ENCODE measurements around the gene SLAMF9. TPM values are rescaled to one million over a fixed set of nuclear protein-coding genes. Genes with fewer than 3 reads are reported as not detected.

SLAMF9 gene
- total RNA-seq, 8 experiments from 2014 or later = 0.43 TPM; not detected in 7

DNA sequence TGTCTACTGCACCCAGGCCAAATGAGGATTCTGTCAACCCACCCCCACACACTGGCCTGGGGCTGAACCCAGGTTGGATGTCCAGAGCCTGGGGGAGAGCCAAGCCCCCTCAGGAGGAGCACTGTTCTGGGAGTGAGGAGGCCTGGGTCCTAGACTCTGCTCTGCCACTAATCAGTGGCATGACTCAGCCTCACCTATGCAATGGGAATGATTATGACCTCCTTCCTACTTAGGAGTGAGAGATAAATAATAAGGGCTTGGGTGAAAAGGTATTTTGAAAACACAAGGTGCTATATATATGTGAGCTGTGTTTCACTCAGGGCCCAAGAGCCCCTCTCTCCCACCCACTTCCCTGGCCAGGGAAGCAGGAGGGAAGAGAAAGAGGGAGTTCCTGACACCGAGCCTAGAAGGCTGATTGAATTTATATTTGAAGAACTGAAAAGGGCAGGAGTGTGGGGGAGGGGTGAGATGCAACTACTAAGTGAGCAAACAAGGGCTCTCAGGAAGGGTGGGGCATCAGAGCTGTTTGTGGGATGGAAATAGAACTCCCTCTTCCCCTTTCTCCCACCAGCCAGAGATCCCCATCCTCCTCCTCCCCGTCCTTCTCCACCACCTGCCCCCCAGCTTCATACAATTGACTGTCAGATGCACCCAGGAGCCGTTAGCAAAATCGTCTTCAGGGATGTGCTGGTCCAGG, 16.8 kb downstream of the SLAMF9 start:
- Histone ChIP-seq H3K4me1 (replicated peaks in 1 of 2) (peaks cover 36 to 38% of the 10 kb centered on the region in 2 donors), H3K4me3 (no peak overlapping the region), H3K27ac (peak overlapping the region in 1 of 2 donors; percentile 67)
- WGBS, 10 experiments = 0 to 40% (median 20%) methylated on average over 1 to 3 of the region's 4 CpGs; no CpG with 5 or more reads in 3 of the 10 experiments
- in situ Hi-C loops (cut with MboI; ENCODE audit: low pct_unique_long_range_greater_than_20kb in 2 of 9, low sequenced_read_pairs in 9 of 9, unreplicated experiment in 9 of 9) = loop anchor here in 4 of 9 experiments (5.0 to 25.0 kb wide), 6 partner anchors 68 to 300 kb away; partner anchors contain the start of genes IGSF8 (in 2 of the 4), KCNJ9 (in 2 of the 4), DUSP23 (in 1 of the 4) and KCNJ10 (in 1 of the 4)
- no peak for ATAC-seq (replicated peaks in 6 of 8)

DNA sequence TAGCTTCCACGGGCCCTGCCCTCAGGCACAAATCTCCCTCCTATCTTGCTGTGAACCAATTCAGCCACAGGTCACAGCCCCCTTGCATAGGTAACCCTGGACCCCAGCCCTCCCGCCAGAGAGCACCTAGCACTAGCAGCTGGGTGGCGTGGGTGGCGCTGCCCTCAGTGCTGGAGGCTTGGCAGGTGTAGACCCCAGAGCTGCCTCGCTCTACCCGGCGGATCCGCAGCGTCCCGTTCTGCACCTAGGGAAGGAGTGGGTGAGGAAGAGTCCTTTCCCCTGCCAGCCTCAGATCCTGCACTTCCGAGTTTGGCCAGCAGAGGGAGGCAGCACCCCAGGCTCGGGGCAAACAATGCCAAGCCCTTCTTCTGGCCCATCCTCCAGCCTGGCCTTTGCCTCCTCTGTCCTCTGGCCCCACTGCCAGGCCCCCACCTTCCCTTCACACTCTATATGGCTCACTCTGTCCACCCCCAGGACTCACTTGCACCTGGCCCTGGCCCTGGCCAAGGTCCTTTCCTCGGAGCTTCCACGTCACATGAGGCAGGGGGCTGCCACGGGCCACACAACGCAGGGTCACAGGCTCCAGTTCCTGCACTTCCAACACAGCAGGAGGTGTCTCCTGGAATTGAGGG, 17.6 kb downstream of the SLAMF9 start:
- in situ Hi-C loops (cut with MboI; ENCODE audit: low pct_unique_long_range_greater_than_20kb in 2 of 9, low sequenced_read_pairs in 9 of 9, unreplicated experiment in 9 of 9) = loop anchor here in 4 of 9 experiments (5.0 to 25.0 kb wide), 6 partner anchors 68 to 301 kb away; partner anchors contain the start of genes IGSF8 (in 2 of the 4), KCNJ9 (in 2 of the 4), DUSP23 (in 1 of the 4) and KCNJ10 (in 1 of the 4)
- Histone ChIP-seq H3K4me1 (replicated peaks in 1 of 2) (peaks cover 28 to 30% of the 10 kb centered on the region in 2 donors), H3K4me3 (no peak overlapping the region), H3K27ac (peak overlapping the region in 1 of 2 donors; percentile 67)
- peak; percentile 13 to 86 (median 34) for ATAC-seq (replicated peaks in 6 of 8)
- WGBS, 10 experiments = 28 to 69% (median 55%) methylated on average over 2 to 7 of the region's 16 CpGs; no CpG with 5 or more reads in 3 of the 10 experiments

DNA sequence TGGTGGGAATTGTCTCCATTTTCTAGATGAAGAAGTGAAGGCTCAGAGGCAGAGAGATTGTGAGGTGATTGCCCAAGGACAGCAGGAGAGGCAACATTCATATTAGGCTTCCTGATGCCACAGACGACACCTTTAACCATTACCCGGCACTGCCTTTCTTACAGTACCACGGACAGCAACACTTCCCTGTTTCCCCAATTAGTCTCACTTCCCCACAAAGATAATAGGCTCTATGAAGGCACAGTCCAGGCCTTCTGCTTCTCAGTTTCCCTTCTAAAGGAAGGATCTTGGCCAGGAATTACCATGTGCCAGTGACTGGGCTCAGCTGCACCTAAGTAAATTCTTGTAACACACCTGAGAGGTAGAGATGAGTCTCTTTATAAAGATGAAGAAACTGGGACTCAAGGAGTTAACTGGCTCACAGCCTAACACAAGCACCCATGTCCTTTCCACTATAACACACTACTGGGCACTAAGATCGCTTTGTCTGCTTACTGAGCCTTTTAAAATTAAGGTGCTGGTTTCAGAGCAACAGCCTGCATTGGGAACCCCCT, 18.2 kb downstream of the SLAMF9 start:
- Histone ChIP-seq H3K27ac (no peak overlapping the region), H3K4me1 (replicated peaks in 1 of 2) (peaks cover 22 to 24% of the 10 kb centered on the region in 2 donors), H3K4me3 (no peak overlapping the region)
- ATAC-seq (replicated peaks in 6 of 8) = no peak
- 50 to 90% (median 73%) methylated on average over 1 to 4 of the region's 4 CpGs; no CpG with 5 or more reads in 4 of the 10 experiments for WGBS, 10 experiments
- in situ Hi-C loops (cut with MboI; ENCODE audit: low pct_unique_long_range_greater_than_20kb in 2 of 9, low sequenced_read_pairs in 9 of 9, unreplicated experiment in 9 of 9) = loop anchor here in 4 of 9 experiments (5.0 to 25.0 kb wide), 6 partner anchors 69 to 302 kb away; partner anchors contain the start of genes IGSF8 (in 2 of the 4), KCNJ9 (in 2 of the 4), DUSP23 (in 1 of the 4) and KCNJ10 (in 1 of the 4)

DNA sequence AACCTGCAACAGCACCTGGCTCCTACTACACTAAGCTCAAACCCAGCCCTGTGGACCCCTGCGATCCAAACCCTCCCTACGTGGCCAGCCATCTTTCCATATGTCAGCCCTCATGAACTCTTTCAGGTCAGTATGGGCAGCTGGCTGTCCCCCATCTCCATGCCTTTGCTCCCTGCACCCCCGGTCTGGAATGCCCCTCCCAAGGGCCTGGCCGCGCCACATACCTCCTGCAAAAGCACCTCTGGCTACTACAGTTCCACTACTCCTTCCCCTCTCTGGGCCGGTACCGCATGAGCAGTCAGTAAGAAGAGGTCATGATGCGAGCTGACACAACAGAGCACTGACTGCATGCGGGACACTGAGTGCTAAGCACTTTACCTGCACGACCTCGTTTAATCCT, 18.7 kb downstream of the SLAMF9 start:
- Histone ChIP-seq H3K27ac (no peak overlapping the region), H3K4me1 (replicated peaks in 1 of 2) (peaks cover 17 to 19% of the 10 kb centered on the region in 2 donors), H3K4me3 (no peak overlapping the region)
- 70 to 100% (median 97%) methylated on average over 1 to 10 of the region's 11 CpGs; no CpG with 5 or more reads in 5 of the 10 experiments for WGBS, 10 experiments
- no peak for ATAC-seq (replicated peaks in 6 of 8)
- in situ Hi-C loops (cut with MboI; ENCODE audit: low pct_unique_long_range_greater_than_20kb in 2 of 9, low sequenced_read_pairs in 9 of 9, unreplicated experiment in 9 of 9) = loop anchor here in 4 of 9 experiments (5.0 to 25.0 kb wide), 6 partner anchors 69 to 302 kb away; partner anchors contain the start of genes IGSF8 (in 2 of the 4), KCNJ9 (in 2 of the 4), DUSP23 (in 1 of the 4) and KCNJ10 (in 1 of the 4)

DNA sequence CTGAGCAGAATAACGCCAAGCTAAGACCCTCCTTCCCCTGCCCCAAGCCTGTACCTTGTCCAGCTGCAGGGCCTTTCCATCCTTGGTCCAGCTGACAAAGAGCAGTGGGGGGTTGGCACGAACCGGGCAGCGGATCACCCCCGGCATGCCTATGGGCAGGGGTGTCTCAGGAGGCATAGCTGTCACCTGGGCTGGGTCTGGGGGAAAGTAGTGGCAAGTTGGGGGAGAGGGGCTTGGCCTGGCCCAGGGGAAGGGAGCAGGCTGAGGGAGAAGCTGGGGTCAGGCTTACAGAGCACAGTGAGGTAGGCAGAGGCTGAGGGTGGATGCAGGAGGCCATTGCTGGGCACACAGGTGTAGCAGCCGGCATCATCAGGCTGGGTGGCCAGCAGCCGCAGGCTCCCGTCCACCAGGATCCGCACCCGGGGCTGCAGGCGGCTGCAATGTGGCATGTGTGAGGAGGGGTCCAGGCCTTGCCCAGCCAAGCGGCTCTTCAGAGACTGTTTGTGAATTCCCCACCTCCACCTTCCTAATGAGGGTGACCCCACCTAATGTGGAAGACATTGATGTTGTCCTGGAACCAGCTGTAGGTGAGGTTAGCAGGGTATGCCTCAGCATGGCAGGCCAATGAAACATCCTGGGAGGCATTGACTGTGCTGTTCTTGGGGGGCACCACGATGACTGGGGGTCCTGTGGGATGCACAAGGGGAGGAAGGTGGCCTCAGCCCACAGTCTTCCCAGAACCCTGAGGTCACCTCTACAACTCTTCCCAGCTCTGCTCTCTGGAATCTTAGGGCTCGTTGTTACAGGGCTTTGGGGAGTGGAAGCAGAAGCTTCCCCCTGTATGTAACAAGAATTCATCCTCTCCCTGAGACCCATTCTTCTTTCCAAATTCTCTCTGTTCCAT, 19.6 kb downstream of the SLAMF9 start:
- peaks cover 17 to 19% of the 10 kb centered on the region in 2 donors for H3K4me1 ChIP-seq (replicated peaks in 1 of 2)
- H3K4me3 ChIP-seq = no peak overlapping the region
- ATAC-seq (replicated peaks in 6 of 8) = no peak
- no peak overlapping the region for H3K27ac ChIP-seq
- in situ Hi-C loops (cut with MboI; ENCODE audit: low pct_unique_long_range_greater_than_20kb in 2 of 9, low sequenced_read_pairs in 9 of 9, unreplicated experiment in 9 of 9) = loop anchor here in 4 of 9 experiments (5.0 to 25.0 kb wide), 6 partner anchors 70 to 303 kb away; partner anchors contain the start of genes IGSF8 (in 2 of the 4), KCNJ9 (in 2 of the 4), DUSP23 (in 1 of the 4) and KCNJ10 (in 1 of the 4)
- WGBS, 10 experiments = 17 to 100% (median 97%) methylated on average over 1 to 2 of the region's 14 CpGs; no CpG with 5 or more reads in 2 of the 10 experiments

DNA sequence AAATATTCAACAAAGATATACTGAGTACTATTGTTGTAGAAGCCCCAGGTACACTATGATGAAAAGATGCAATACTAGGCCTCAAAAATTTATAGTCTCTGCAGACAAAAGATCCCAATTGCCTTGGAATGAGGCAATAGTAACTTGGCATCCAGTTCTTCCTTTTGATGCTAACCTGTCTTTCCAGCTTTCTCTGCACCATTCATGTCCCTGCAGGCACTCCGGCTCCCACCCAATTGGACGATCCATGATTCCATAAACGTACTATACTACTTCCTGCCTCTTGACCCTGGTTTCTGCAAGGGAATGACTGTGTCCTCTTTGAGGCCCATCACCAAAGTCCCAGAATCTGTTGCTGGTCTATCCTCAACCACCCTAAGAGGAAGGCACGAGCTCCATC, 20.7 kb downstream of the SLAMF9 start:
- in situ Hi-C loops (cut with MboI; ENCODE audit: low pct_unique_long_range_greater_than_20kb in 2 of 9, low sequenced_read_pairs in 9 of 9, unreplicated experiment in 9 of 9) = loop anchor here in 4 of 9 experiments (10.0 to 25.0 kb wide), 5 partner anchors 71 to 304 kb away; partner anchors contain the start of genes IGSF8 (in 2 of the 4), KCNJ9 (in 2 of the 4), DUSP23 (in 1 of the 4) and KCNJ10 (in 1 of the 4)
- WGBS, 10 experiments = 60 to 100% (median 85%) methylated on average over 1 to 4 of the region's 4 CpGs; no CpG with 5 or more reads in 2 of the 10 experiments
- H3K27ac ChIP-seq = no peak overlapping the region
- H3K4me1 ChIP-seq (replicated peaks in 1 of 2) = peaks cover 17 to 19% of the 10 kb centered on the region in 2 donors
- H3K4me3 ChIP-seq = no peak overlapping the region
- ATAC-seq (replicated peaks in 6 of 8) = no peak

DNA sequence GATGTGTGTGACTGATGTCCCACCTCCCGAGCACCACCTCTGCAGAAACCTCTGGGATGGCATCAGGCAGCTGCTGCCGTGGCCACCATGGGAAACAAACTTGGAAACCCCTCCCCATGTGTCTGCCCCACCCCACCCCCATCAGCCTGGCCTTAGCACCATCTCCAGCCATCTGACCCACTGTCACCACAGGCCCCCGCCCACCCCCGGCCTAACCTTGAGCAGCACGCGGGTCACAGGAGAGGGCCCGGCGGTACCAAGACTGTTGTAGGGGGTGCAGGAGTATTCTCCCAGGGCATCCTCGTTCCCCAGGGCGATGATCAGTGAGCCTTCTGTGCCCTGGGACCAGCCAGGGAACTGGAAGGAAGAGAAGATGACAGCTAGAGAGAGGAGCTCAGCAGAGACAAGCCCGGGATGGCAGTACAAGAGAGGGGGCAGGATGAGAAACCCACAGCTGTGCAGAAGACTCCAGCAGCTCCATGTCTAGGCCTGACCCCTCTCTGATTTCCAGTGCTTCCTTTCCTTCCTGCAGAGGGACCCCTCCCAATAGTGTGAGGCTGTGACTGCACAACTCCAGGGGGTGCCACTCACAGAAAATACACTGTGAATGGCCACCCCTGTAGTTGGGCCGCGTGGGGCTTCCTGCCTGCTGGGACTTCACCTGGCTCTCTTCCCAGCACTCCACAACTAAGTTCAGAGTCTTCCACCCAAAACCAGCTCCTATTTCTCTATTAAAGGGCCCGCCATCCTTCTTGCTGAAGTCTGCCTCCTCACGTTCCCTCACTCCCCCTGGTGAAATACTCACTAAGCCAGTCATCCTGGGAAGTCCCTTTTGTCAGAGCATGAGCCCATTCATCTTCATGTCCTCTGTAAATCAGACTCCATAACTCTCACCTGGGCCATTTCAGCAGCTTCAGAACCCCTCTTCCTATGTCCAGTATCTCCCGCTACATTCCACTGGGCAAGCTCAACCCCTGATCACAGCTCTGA, 21.4 kb downstream of the SLAMF9 start:
- H3K4me3 ChIP-seq = no peak overlapping the region
- 43 to 100% (median 87%) methylated on average over 1 to 9 of the region's 16 CpGs; no CpG with 5 or more reads in 1 of the 10 experiments for WGBS, 10 experiments
- peaks cover 12% of the 10 kb centered on the region in 2 donors for H3K4me1 ChIP-seq (replicated peaks in 1 of 2)
- no peak overlapping the region for H3K27ac ChIP-seq
- in situ Hi-C loops (cut with MboI; ENCODE audit: low pct_unique_long_range_greater_than_20kb in 2 of 9, low sequenced_read_pairs in 9 of 9, unreplicated experiment in 9 of 9) = loop anchor here in 4 of 9 experiments (10.0 to 25.0 kb wide), 5 partner anchors 72 to 305 kb away; partner anchors contain the start of genes IGSF8 (in 2 of the 4), KCNJ9 (in 2 of the 4), DUSP23 (in 1 of the 4) and KCNJ10 (in 1 of the 4)
- no peak for ATAC-seq (replicated peaks in 6 of 8)

DNA sequence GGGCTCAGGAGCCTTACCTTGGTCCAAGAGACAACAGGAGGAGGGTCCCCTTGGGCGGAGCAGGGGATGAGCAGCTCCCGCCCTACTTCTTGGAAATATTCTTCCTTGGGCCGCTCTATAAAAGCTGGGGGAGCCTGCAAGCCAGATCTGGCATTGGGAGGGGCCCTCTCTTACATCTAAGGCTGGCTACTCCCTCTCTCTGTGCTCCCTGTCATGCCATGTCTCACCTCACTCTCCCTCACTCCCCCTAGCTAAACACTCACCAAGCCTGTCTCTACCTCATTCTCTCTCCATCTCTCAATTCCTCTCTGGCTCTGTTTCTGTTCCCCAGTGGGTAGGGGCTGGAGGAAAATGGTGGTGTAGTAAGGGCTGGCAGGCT, 22.3 kb downstream of the SLAMF9 start:
- Histone ChIP-seq H3K4me3 (no peak overlapping the region), H3K4me1 (replicated peaks in 1 of 2) (peaks cover 4% of the 10 kb centered on the region in 2 donors), H3K27ac (no peak overlapping the region)
- 57 to 100% (median 93%) methylated on average over 1 to 3 of the region's 3 CpGs; no CpG with 5 or more reads in 5 of the 10 experiments for WGBS, 10 experiments
- ATAC-seq (replicated peaks in 6 of 8) = peak in 2 of 8 experiments; percentile 46 to 51
- in situ Hi-C loops (cut with MboI; ENCODE audit: low pct_unique_long_range_greater_than_20kb in 2 of 9, low sequenced_read_pairs in 9 of 9, unreplicated experiment in 9 of 9) = loop anchor here in 4 of 9 experiments (10.0 to 25.0 kb wide), 5 partner anchors 73 to 306 kb away; partner anchors contain the start of genes IGSF8 (in 2 of the 4), KCNJ9 (in 2 of the 4), DUSP23 (in 1 of the 4) and KCNJ10 (in 1 of the 4)

DNA sequence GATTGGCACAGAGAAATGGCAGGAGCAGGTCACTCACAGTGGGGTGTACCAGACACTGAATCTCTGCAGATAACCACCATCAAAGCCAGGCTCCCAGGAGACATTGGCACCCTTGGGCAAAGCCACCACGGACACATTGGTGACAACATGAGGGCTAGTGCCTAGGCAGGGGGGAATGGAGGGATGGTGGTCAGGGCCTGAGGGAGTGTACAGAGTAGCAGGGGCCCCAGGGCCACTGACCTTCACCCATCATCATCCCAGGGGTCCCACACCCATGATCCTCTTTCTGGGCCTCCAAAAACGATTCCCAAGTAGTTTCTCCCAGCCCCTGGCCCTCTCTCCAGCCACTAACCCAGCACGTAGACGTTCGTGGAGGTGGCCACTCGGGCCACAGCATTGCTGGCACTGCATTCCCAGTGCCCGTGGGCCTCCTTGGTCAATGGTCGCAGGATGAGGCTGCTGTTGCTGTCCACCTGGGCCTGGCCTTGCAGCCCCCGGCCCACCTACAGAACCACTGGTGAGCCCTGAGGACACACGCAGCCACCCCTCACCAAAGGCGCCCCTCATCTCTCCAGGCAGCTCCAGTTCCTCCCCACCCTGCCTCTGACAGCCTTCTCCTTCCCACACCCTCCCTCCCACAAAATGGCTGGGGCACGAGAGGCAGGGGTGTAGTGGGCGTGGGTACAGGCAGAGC, 22.8 kb downstream of the SLAMF9 start:
- Histone ChIP-seq H3K4me3 (no peak overlapping the region), H3K27ac (no peak overlapping the region), H3K4me1 (replicated peaks in 1 of 2) (peaks cover 0 to under 1% of the 10 kb centered on the region in 2 donors)
- in situ Hi-C loops (cut with MboI; ENCODE audit: low pct_unique_long_range_greater_than_20kb in 2 of 9, low sequenced_read_pairs in 9 of 9, unreplicated experiment in 9 of 9) = loop anchor here in 4 of 9 experiments (10.0 to 25.0 kb wide), 5 partner anchors 74 to 306 kb away; partner anchors contain the start of genes IGSF8 (in 2 of the 4), KCNJ9 (in 2 of the 4), DUSP23 (in 1 of the 4) and KCNJ10 (in 1 of the 4)
- no peak for ATAC-seq (replicated peaks in 6 of 8)
- WGBS, 10 experiments = 40 to 100% (median 81%) methylated on average over 1 to 7 of the region's 13 CpGs; no CpG with 5 or more reads in 4 of the 10 experiments

DNA sequence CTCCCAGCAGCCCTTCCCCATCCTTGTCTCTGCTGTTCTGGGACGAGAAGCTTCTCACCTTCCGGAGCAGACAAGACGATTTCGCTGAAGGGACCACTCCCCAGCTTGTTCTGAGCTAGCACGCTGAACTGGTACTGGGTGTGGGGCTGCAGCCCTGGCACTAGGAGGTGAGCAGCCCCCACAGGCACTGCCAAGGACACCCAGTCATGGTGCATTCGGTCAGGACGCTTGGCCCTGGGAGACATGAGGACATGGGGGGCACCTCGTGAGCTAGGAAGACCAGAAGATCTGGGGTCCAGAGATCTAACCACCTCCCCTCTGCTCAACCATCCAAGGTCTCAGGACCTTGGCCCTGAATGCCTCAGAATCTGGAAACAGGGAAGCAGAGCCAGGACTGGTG, 23.4 kb downstream of the SLAMF9 start:
- Histone ChIP-seq H3K27ac (no peak overlapping the region), H3K4me1 (replicated peaks in 1 of 2) (peaks cover 5 to 6% of the 10 kb centered on the region in 2 donors), H3K4me3 (no peak overlapping the region)
- in situ Hi-C loops (cut with MboI; ENCODE audit: low pct_unique_long_range_greater_than_20kb in 2 of 9, low sequenced_read_pairs in 9 of 9, unreplicated experiment in 9 of 9) = loop anchor here in 4 of 9 experiments (10.0 to 25.0 kb wide), 5 partner anchors 74 to 307 kb away; partner anchors contain the start of genes IGSF8 (in 2 of the 4), KCNJ9 (in 2 of the 4), DUSP23 (in 1 of the 4) and KCNJ10 (in 1 of the 4)
- ATAC-seq (replicated peaks in 6 of 8) = no peak
- 93 to 100% (median 98%) methylated on average over 1 to 7 of the region's 8 CpGs; no CpG with 5 or more reads in 7 of the 10 experiments for WGBS, 10 experiments

Data from motor neuron (in vitro differentiated cells).